ENCODE results near the gene UTP20.
"Not testable (repeated sequence)": the region's sequence is repeated elsewhere in the genome, so short reads cannot be mapped to it uniquely, and the experiment has no call there.

UTP20 gene

DNA sequence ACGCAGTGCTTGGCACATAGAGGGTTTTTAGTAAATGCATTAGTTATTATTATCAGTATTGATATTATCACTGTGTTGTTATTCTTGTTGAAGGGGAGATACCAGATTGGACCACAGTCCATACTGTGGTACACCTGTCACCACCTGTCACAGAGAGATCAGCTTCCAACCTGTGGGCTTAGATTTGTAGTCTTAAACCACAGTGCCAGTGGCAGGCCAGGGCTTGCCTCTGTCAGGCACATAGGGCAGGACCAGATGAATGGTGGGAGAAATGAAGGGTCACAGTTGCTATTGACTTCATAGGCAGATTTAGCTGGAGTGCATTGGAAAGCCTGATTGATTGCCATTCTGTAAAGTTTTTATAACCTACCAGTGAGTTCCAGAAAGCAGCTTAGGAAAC is 92.5 kb downstream of the UTP20 start:
- TF ChIP-seq CTCF (IDR thresholded peaks at IDR 0.05; ENCODE audit: extremely low read depth, missing control alignments) = no peak
- no peak for DNase-seq (ENCODE audit: low spot score)

DNA sequence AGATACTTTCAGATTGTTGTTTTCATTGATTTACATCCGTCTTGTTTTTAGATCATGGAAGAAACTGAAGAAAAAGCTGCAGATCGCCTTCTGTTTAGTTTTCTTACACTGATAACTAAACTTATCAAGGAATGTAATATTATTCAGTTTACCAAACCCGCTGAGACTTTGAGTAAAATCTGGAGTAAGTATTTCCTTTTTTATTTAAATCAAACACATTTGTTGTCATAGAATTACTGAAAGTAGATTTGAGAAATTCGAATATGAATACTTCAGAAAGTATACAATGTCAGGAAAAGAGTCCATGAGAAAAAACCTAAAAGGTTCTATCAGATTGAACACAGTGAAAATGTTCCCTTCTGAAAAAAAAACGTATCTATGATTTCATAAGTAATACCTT is 95.7 kb downstream of the UTP20 start:
- no peak for DNase-seq (ENCODE audit: low spot score)
- TF ChIP-seq CTCF (IDR thresholded peaks at IDR 0.05; ENCODE audit: extremely low read depth, missing control alignments) = no peak

DNA sequence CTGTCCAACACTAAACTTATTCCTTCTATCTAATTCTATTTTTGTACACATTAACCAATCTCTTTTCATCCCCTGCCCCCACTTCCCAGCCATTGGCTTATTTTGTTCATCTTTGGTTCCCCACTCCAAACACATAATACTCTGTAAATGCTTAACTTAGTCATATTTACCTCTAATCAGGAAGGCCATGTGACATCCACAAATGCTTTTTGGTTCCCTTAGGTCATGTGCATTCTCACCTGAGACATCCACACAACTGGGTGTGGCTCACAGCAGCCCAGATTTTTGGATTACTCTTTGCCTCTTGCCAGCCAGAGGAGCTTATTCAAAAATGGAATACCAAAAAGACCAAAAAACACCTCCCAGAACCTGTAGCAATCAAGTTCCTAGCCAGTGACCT is 99.2 kb downstream of the UTP20 start:
- no peak for DNase-seq (ENCODE audit: low spot score)
- TF ChIP-seq CTCF (IDR thresholded peaks at IDR 0.05; ENCODE audit: extremely low read depth, missing control alignments) = no peak

GRCh38 chr12:101391181-101391580 is 111.3 kb downstream of the UTP20 start:
- DNase-seq (ENCODE audit: low spot score) = not testable (repeated sequence)

DNA sequence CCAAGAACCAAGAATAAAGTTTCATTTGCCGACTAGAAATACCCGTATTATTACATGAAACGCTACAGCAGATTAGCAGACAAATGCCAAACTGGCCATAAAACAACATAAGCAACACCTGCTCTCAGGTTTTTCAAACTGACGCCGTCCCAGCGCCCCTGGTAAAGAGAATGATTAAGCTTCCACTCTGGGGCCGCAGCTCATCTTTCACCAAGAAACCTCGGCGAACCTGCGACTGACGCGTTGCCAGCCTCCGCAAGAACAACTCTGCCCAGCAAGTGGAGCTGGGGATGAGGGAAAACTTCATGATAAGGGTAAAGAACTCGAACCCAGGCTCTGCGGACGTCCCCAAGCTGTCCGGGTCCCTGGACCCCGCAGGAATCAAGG is 127.1 kb downstream of the UTP20 start:
- DNase-seq (ENCODE audit: low spot score) = peak; percentile 5
- no peak for TF ChIP-seq CTCF (IDR thresholded peaks at IDR 0.05; ENCODE audit: extremely low read depth, missing control alignments)

GRCh38 chr12:101407436-101408345 is 127.8 kb downstream of the UTP20 start, which contains the start of gene ARL1:
Gene ARL1 (minus strand): TSS chr12:101407772. CDS start chr12:101407645, 127 bp downstream.
- DNase-seq (ENCODE audit: low spot score) = peak; percentile 79
- no peak for TF ChIP-seq CTCF (IDR thresholded peaks at IDR 0.05; ENCODE audit: extremely low read depth, missing control alignments)

DNA sequence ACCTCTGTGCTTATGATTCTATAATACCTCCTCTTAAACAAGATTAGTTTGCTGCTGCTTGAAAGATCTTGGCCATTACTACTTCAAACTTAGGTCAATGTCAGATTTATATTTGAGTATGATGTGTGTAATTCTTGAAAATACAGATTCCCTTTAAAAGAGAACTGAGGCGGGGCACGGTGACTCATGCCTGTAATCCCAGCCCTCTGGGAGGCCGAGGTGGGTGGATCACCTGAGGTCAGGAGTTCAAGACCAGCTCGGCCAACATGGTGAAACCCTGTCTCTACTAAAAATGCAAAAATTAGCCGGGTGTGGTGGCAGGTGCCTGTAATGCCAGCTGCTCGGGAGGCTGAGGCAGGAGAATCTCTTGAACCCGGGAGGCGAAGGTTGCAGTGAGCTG is 130.3 kb downstream of the UTP20 start:
- not testable (repeated sequence) for DNase-seq (ENCODE audit: low spot score)

- DNase-seq (ENCODE audit: low spot score) = peak; percentile 56
- peak; percentile 10 for TF ChIP-seq CTCF (IDR thresholded peaks at IDR 0.05; ENCODE audit: extremely low read depth, missing control alignments)
These were observed 134.7 kb downstream of the UTP20 start for GRCh38 chr12:101414533-101415119.

Data from GM20000 (cell line).